GM12874 (cell line): ENCODE results near the gene PDE10A.

Source experiments
- CTCF ChIP-seq: IDR thresholded peaks from 2 replicates; pipeline ENCODE4 v1.5.1; 2011; ENCODE audit warnings: low read depth, mild to moderate bottlenecking, control low read depth, low read length, moderate library complexity; ENCODE audit not compliant: insufficient read depth

The PDE10A gene

GRCh38 chr6:165654144-165654543, 8.9 kb downstream of the PDE10A start:
- no peak for TF ChIP-seq CTCF

GRCh38 chr6:165653607-165654006, 9.4 kb downstream of the PDE10A start:
- no peak for TF ChIP-seq CTCF

GRCh38 chr6:165653196-165653595, 9.8 kb downstream of the PDE10A start:
- no peak for TF ChIP-seq CTCF

- no peak for TF ChIP-seq CTCF
These were observed 10.3 kb downstream of the PDE10A start for GRCh38 chr6:165652766-165653165.

- TF ChIP-seq CTCF, result no peak
These were observed 13.6 kb downstream of the PDE10A start for GRCh38 chr6:165649166-165650137.

- TF ChIP-seq CTCF, result no peak
These were observed 16.0 kb downstream of the PDE10A start for GRCh38 chr6:165647041-165647440.

GRCh38 chr6:165645919-165646318, 17.1 kb downstream of the PDE10A start:
- TF ChIP-seq CTCF, result no peak
